NCI-H2107 treated with DMSO at 0.1 percent for 48 hours (cell line): ENCODE measurements around the gene TANC1.

Source experiments
- DNase-seq: peaks from one replicate; lab custom pipeline; 2025; ENCODE audit not compliant: unreplicated experiment; lab: John Stamatoyannopoulos, UW

The TANC1 gene

DNA sequence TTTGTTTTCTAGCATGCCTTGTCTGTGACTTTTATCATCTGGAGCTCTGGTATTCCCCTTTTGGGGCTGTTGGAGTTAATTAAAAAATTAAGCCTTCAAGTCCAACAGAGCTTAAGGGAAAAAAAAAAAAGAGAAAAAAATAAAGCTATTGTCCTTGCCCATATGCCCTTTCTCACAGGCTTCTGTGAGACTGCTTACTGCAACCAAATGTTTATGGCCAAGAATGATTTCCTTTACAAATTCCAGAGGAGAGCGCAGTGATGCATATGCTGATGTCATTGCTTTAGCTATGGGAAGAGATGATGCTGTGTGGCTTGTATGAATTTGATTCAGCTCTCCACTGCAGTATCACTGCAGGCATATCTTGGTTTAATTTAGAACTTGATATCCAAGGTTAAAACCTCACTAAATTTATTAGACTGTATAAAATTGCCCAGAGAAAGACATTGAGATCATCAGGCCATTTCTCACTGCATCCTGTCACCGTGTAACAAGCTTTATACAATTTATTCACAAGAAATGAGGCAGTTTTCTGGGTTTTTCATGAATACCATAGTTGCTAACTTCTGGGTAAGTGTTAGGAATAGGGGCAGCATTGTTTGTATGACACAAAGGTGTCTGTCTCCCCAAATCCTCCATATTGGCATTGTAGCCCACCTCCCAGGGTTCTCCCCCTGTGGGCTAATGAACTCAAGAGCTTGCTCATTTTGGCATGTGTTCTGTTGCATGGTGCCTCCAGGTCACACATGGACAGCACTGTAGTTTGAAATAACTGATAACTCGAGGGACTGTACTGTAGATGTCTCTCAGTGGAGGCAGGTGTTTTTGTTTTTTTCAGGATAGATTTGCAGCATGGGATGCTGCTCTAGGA, 85.0 kb downstream of the TANC1 start:
- DNase-seq = no peak

DNA sequence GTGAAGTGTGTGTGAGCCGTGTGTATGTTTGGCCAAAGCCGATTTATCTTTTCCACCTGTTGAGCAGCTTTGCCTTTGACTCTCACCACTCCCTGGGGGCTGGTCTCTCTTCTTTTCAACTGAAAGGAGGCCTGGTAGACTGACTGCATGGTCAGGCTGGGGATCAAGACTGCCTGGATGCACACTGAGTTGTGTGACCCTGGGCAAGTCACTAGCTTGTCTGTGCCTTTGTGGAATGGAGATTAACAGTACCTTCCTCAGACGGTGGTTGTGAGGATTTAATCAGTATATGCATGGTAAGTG, 85.5 kb downstream of the TANC1 start:
- DNase-seq = peak; percentile 21

DNA sequence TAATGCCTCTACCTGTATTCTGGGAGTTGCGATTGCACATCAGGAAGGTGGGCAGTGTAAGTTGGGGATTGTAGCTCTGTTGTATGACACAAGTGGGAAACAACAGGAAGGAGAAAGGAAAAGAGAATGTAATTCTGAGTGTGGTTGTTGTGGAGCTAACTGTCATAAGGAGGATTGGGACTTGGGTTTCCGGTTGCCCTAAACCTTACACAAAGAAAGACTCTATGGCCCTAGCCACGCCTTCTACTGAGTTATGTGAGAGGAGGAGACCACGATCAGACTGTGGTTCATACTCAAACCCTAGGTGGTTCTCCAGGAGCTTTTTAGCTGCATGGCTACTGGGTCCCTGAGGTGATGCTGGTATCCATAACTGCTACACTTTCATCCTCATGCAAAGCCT, 86.5 kb downstream of the TANC1 start:
- no peak for DNase-seq

DNA sequence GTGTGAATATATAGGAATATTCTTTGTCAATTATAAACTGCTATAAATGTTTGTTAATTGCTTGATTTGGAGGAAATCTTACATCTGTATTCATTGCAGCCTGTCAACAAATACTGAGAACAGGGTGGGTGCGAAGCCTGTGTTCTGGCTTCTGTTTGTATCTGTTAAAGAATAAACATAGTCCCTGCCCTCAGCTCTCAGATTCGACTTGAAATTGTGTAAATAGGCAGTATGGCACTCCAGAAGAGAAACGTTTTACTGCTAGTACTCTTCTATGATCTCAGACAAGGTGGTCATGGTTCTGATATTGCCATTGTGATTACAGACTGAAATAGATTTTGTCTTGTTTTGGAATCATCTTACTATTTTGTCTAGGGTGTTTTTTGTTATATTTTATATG, 92.1 kb downstream of the TANC1 start:
- no peak for DNase-seq

DNA sequence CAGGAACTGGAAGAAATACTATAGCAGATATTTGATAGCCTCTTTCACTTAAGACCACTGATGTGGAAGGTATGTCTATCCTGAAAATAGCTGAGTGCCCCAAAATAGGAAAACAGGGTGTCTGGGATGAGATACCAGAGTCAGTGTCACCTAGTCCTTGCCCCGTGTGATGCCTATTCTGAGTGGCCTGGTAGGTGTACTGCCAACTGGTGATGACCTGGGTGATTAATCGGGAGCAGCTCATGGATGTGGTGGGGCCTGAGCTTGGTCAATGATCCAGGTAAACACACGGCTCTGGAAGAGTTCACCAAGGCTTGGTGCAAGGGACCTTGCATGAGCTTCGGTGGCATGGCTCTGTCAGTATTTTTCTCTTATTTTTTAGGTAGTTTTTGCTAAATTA, 95.2 kb downstream of the TANC1 start:
- no peak for DNase-seq

DNA sequence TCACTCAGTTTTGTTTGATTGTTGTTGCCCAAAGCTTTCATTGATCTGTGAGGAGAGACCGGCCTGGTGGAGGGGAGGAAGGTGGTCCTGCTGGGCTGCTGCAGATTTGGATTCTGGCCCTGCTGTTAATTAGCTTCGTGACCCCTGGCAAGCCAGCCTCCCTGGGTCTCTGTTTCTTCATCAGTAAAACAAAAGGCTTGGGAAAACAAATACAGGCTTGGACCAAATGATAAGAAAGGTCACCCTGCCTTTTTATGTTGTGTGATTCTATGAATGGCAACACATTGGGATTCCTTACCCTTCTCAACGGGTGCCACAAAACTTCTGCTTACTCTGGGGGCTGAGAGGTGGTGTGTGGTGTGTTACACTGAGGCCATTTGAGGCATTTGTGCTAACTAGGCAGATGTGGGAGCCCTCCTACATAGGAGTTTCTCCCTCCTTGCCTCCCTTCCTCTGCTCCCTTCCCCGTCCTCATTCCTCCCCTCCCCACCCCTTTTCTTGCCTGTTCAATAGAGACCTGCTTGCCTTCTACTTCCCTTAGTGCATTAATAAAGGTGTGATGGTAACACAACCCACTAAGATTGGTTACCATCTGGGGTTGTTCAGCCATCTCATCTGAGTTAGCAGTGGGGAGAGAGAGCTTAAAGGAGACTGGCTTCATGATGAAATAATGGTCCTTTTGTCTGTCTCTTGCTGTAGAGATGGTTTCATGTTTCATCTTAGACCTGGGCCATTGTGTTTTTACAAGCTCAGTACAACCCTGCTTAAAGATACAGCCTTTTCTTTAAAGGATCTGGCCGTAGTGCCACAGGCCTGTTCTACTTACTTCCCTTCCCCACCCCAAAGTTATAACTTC, 96.2 kb downstream of the TANC1 start:
- peak; percentile 49 for DNase-seq

- DNase-seq = no peak
Measured at GRCh38 chr2:159065313-159065712, 96.9 kb downstream of the TANC1 start.

DNA sequence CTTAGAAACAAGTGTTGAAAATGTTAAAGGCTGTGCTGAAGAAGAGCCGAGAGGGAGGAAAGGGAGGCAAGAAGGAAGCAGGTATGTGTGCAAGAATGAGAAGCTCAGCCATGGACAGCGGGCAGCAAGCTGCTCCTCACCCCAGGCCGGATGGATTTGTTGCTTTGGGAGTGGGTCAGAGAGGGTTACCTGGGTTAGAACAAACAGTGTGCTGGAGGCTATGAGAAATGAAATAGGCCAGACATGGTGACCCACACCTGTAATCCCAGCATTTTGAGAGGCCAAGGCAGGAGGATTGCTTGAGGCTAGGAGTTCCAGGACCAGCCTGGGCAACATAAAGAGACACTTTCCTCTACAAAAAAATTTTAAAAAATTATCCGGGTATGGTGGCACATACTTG, 97.5 kb downstream of the TANC1 start:
- no peak for DNase-seq

DNA sequence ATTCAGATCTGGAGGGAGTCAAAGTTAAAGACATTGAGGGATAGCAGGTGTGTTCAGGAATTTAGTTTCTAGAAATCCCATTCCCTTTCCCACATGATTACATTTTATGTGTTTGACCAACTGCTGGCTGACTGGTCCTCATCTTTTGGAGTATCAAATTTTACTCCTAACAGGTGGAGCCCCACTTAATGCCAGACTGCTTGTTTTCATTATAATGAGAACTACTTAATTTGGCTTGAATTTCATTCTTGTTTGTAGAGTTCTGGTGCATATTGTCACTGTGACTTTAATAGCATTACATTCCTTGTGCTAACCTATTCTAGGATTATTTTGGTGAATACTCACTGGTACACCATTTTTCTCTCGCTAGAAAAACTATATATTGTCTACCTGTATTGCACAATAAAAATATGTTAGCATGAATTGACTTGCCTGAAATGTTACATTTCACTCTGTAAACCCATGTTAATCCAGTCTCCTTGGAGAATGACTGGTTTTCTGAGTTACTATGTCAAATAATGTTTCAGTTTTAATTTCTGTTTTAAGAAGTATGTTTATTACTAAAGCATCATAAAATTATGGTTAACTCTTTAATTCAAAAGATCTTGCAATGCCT, 98.2 kb downstream of the TANC1 start:
- peak; percentile 13 for DNase-seq

GRCh38 chr2:159067971-159068370, 99.5 kb downstream of the TANC1 start:
- DNase-seq = no peak

DNA sequence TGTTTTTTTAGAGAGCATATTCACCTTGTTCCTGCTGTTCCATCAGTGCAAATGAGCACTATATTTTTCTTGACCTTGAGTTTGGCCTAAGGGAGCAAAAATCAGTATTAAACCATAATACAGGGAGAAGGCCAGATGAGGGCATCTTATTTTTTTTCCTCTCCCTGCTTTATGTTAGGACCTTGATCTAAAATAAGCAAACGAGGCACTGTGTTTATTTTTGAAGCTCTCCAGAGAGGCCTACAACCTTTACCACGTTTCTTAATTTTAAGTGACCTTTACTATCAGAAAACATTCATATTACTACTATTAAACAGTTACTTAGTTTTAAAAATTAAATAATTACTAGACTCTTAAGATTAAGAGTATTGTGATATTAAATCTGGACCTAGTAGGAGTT, 100.8 kb downstream of the TANC1 start:
- DNase-seq = no peak

- no peak for DNase-seq
Measured at GRCh38 chr2:159070235-159070634, 101.8 kb downstream of the TANC1 start.

DNA sequence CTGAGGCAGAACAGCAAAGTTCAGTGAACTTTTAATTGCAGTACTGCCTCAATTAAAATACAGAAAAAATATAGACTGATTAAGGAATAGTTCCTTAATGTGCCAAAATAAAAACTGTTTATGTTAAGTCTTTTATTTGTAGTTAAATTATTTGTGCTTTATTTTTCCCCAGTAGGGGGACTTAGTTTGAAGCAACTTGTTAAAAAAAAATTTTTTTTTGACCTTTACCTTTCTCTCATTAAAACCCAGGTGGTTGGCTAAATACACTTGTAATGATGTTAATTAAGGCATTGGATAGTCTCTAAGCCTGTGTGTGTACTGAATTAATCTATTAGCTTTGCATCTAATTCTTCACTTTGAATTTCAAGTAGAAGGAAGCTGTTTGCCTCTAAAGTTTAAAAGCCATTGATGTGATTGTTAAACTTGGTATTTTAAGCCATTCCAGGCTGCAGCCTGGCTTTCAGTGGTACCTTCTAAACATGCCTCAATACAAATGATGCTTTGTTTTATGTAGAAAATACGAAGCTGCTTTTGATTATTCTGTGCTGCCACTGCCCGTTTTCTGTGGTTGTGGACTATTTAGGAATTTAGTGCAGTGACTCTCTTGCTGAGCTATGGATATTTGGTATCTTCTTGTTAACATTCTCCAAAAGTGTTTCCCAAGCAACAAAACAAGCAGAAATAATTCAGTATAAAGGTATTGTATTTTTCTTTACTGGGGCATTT, 102.9 kb downstream of the TANC1 start:
- DNase-seq = no peak

GRCh38 chr2:159072795-159073194, 104.4 kb downstream of the TANC1 start:
- DNase-seq = no peak

DNA sequence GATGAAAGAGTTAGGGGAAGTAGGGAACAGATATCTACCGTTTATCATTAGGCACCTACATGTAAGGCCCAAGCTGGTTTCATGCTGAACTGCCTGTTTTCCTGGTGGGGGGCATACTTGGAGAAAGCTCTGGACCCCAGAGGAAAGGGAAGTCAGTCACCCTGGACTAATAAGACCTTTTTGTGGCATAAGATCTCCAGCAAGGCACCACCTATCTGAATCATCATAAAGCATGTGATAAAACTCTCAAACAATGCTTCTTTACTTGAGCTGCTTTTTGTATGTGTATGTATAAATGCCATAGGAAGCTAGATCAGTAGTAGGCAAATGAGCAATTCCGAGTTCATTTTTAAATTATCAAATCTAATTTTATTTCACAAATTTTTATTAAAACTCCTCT, 104.8 kb downstream of the TANC1 start:
- no peak for DNase-seq

- no peak for DNase-seq
Measured at GRCh38 chr2:159074605-159075004, 106.2 kb downstream of the TANC1 start.

- no peak for DNase-seq
Measured at GRCh38 chr2:159075727-159076126, 107.3 kb downstream of the TANC1 start.

DNA sequence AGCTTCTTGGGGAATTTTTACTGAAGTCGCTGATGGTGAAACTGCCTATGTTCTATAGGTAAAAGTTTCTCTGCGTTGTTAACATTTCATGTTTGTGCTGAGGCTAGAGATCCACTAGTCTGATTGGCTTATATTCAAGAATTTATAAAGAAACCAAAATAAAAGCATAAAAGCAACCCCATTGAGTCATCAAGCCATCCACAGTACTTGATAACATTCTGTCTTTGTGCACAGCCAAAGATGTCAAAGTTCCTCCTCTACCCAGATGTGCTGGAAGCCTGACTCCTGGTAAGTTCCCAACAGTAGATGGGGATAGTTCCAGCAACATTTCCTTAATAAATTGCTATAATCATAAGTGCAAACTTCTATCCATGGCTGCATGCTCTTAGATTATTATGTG, 107.8 kb downstream of the TANC1 start:
- DNase-seq = no peak

GRCh38 chr2:159077869-159078268, 109.4 kb downstream of the TANC1 start:
- DNase-seq = no peak

- no peak for DNase-seq
Measured at GRCh38 chr2:159078443-159078842, 110.0 kb downstream of the TANC1 start.

DNA sequence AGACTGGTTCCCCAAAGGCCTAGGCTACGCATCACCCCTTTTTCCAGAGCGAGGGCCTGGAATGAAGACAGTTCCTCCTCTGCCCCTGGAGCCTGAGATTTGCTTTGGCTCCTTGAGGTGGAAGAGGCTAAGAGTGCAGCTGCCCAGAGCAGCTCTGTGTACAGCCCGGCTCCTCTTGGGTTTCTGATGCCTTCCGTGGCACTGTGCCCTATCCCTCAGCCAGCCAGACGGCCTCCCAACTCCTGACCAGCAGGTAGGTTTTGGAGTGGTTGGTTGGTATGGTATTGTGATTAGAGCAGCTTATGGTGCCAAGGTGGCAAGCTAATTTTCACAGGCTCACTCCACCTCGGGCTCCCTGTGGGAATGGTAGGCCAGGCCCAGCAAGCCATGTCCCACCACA, 112.2 kb downstream of the TANC1 start:
- no peak for DNase-seq
